ENCODE results near the gene IRF1.

DNA sequence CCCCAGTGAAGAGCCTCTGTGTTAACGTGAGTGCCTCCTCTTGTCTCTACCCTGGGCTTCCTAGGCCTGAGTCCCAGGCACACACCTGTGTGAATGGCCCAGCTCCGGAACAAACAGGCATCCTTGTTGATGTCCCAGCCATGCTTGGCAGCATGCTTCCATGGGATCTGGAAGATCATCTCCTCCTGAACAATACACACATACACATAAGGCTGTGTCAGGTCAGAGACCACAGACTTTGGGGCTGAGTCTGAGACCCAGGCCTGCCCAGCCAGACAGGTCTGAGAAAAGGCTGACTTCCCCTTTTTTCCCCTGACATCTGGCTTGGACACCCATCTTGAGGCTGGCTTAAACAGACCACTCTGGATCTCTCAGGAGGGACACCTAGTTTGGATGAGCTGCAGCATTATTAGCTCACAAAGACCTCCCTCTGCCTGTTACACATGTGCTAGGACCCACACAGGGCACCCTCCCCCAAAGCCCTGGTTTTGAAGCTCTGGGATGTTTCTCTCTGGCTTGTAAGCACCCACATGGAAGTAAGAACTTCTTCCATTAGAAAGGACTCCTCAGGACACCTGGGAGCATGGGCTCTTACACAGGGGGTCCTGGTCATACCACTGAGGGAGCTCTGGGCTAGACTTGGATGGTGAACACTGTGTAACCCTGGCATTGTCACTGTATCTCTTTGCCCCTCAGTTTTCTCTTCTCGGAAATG is 2.6 kb downstream of the IRF1 start:
- no peak for TF ChIP-seq CTCF (conservative IDR thresholded peaks at IDR 0.05; ENCODE audit: low read depth, low read length)
- no peak for TF ChIP-seq EZH2 (IDR thresholded peaks at IDR 0.05; ENCODE audit: borderline replicate concordance, low read depth, low read length, poor library complexity, severe bottlenecking)

Data from A673 (cell line).